ENCODE results near the gene ADGRV1.

The ADGRV1 gene

DNA sequence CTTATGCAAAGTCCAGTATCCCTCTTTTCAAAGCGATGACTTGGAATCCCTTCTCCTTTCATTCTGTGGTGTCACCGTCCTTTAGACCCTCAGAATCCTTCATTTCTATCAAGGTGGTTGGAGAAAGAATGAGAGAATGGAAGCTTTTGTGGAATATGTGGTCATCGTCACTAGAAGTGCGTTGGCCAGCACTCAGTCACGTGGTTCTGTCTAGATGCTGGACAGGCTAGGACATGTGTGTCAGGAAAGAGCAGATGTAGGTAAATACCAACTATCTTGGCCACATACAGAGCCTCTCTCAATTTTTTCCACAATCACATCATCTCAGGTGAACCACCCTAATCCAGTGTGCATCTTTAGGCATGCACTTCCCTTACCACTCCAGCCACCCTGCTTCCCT lies 618.5 kb downstream of the ADGRV1 start:
- H3K4me3 ChIP-seq (replicated peaks; ENCODE audit: low read depth, low read length) = no peak overlapping the region
- no peak for DNase-seq (ENCODE audit: extremely low read depth, low read depth)
- TF ChIP-seq, protein P1, sequence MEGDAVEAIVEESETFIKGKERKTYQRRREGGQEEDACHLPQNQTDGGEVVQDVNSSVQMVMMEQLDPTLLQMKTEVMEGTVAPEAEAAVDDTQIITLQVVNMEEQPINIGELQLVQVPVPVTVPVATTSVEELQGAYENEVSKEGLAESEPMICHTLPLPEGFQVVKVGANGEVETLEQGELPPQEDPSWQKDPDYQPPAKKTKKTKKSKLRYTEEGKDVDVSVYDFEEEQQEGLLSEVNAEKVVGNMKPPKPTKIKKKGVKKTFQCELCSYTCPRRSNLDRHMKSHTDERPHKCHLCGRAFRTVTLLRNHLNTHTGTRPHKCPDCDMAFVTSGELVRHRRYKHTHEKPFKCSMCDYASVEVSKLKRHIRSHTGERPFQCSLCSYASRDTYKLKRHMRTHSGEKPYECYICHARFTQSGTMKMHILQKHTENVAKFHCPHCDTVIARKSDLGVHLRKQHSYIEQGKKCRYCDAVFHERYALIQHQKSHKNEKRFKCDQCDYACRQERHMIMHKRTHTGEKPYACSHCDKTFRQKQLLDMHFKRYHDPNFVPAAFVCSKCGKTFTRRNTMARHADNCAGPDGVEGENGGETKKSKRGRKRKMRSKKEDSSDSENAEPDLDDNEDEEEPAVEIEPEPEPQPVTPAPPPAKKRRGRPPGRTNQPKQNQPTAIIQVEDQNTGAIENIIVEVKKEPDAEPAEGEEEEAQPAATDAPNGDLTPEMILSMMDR (IDR thresholded peaks at IDR 0.05; ENCODE audit: low read depth, low read length, missing control alignments) = no peak

DNA sequence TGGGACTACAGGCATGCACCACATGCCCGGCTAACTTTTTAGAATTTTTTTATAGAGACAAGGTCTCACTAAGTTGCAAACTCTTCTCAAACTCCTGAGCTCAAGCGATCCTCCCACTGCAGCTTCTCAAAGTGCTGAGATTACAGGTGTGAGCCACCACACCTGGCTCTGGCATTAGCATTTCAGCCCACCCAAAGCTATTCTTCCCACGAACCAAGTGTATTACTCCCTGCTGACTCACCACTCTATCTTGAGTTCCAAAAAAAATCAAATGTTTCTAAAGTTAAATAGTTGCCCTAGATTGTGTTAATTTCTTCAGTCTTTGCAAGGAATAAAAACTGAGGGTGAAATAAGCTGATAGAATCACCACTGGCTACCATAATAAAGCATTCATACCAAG lies 619.0 kb downstream of the ADGRV1 start:
- DNase-seq (ENCODE audit: extremely low read depth, low read depth) = no peak
- TF ChIP-seq, protein P1 (IDR thresholded peaks at IDR 0.05; ENCODE audit: low read depth, low read length, missing control alignments) = no peak

DNA sequence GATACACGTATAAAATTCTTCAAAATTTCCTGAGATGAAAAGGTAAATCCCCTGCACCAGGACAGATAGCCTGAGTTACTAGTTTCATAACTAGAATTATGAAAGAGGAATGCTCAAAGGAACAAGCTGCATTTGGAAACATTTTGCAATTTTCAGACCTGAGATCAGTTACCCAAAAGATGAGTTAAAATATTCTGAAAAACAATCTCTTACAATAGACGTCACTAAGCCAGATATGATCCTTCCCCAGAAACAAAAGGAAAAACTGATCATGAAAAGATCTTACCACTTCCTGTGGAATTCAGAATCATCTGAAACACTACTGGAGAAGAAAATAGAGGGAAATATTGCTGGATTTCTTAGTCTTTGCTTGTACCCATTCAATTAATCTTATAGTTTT lies 619.9 kb downstream of the ADGRV1 start:
- DNase-seq (ENCODE audit: extremely low read depth, low read depth) = no peak
- TF ChIP-seq, protein P1 (IDR thresholded peaks at IDR 0.05; ENCODE audit: low read depth, low read length, missing control alignments) = no peak
- H3K4me3 ChIP-seq (replicated peaks; ENCODE audit: low read depth, low read length) = no peak overlapping the region

More for the DNA sequence above, 619.0 kb downstream of the ADGRV1 start:
- H3K4me3 ChIP-seq (replicated peaks; ENCODE audit: low read depth, low read length) = no peak overlapping the region

DNA sequence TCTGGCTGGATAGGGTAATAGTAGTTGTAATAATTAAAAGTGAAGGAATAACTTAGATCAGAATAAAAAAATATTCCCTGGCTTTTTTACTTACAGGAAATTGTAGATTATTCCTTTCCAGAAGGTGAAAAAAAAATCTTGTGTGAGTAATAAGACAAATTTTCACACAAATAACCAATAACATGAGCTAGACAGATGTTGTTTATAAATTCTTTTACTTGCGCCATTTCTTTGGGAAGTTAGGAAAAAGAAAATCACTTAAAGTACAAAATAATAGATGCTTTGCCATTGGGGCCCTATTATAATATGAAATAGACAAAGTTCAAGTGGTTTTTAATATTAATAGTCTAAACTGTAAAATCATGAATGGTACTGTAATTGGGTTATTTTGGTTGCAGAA lies 620.4 kb downstream of the ADGRV1 start:
- no peak overlapping the region for H3K4me3 ChIP-seq (replicated peaks; ENCODE audit: low read depth, low read length)
- TF ChIP-seq, protein P1 (IDR thresholded peaks at IDR 0.05; ENCODE audit: low read depth, low read length, missing control alignments) = no peak
- no peak for DNase-seq (ENCODE audit: extremely low read depth, low read depth)

DNA sequence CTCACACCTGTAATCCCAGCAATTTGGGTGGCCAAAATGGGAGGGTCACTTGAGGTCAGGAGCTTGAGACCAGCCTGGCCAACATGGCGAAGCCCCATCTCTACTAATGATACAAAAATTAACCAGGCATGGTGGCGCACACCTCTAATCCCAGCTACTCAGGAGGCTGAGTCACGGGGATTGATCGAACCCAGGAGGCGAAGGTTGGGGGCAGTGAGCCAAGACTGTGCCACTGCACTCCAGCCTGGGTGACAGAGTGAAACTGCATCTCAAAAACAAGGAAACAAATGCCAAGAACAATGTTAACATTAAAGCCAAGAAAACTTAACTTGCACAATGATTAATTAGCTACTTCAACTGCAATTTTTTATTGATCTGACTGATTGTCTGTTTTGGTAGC lies 621.9 kb downstream of the ADGRV1 start:
- H3K4me3 ChIP-seq (replicated peaks; ENCODE audit: low read depth, low read length) = no peak overlapping the region
- DNase-seq (ENCODE audit: extremely low read depth, low read depth) = no peak
- TF ChIP-seq, protein P1 (IDR thresholded peaks at IDR 0.05; ENCODE audit: low read depth, low read length, missing control alignments) = no peak

DNA sequence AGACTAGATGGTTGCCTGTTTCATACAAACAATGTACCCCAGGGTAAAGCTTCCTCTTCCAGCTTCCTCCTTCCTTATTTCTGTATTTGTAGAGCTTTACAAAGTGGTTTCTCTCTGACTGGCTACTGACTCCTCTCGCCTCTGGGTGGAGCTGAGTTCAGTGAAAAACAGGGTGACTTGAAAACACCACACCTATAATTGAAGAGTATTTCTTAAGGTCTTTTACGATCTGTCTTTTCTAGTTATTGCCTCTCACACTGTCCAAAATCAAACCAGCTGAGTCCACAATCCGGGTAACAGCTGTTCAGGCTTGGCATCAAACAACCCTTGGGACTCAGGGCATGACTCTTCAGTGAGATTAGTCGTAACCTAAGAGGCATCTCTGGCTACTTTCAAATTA lies 624.2 kb downstream of the ADGRV1 start:
- DNase-seq (ENCODE audit: extremely low read depth, low read depth) = no peak
- no peak overlapping the region for H3K4me3 ChIP-seq (replicated peaks; ENCODE audit: low read depth, low read length)
- TF ChIP-seq, protein P1 (IDR thresholded peaks at IDR 0.05; ENCODE audit: low read depth, low read length, missing control alignments) = peak; percentile 7

DNA sequence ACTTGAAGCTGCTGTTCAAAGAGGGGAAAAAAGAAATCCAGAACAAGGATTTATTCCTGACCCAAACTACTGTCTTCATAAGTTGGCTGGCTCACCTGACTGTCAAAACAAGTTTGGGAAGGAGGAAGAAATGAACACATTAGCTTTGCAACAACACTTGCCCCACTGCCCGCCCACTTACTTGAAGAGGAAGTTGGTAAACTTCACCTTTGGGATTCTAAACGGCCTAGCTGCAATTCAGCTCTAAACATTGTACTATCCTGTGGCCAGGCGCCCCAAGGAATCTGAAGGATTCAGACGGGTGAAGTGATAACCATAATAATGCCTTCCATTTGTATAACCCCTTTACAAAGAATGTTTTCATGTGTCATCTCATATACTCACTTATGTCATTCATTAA lies 625.1 kb downstream of the ADGRV1 start:
- DNase-seq (ENCODE audit: extremely low read depth, low read depth) = no peak
- TF ChIP-seq, protein P1 (IDR thresholded peaks at IDR 0.05; ENCODE audit: low read depth, low read length, missing control alignments) = no peak

More for the DNA sequence above, 625.1 kb downstream of the ADGRV1 start:
- no peak overlapping the region for H3K4me3 ChIP-seq (replicated peaks; ENCODE audit: low read depth, low read length)
